OCI-LY7 (cell line): ENCODE results near the gene VTI1A. TPM values are rescaled to one million over a fixed set of nuclear protein-coding genes. Genes with fewer than 3 reads are reported as not detected.

Experiments used
- BruUV-seq: library from RNA; stranded (reverse); fragments of 400-500 nt; replicated peaks from 2 replicates; lab custom pipeline; 2021; lab: Mats Ljungman, UMichigan
- CTCF ChIA-PET: fragments of 300-600 bp; sonication (Branson Sonifier 250); formaldehyde crosslinking; loops from one replicate; lab custom pipeline; 2022; ENCODE audit warnings: antibody characterized with exemption; ENCODE audit not compliant: unreplicated experiment; lab: Charles Lee
- POLR2A ChIA-PET: fragments of 300-600 bp; sonication (Branson Sonifier 250); formaldehyde crosslinking; loops from one replicate; lab custom pipeline; 2022; ENCODE audit warnings: antibody characterized with exemption; lab: Charles Lee
- DNase-seq: peaks from one replicate; pipeline ENCODE4 v3.0.0-alpha.2; 2015; ENCODE audit warnings: low spot score
- H2AFZ ChIP-seq: fragments of 200-600 bp; sonication (generic), shearing (Covaris generic); 2 replicates; pipeline ENCODE4 v1.6.1; 2014; ENCODE audit warnings: mild to moderate bottlenecking, antibody characterized with exemption, low read length, moderate library complexity
- H3K27ac ChIP-seq: fragments of 200-600 bp; sonication (generic); 2 replicates; pipeline ENCODE4 v1.5.1; 2014; ENCODE audit warnings: mixed run types, low read depth, mild to moderate bottlenecking, moderate library complexity, low read length, inconsistent platforms; ENCODE audit not compliant: poor library complexity, severe bottlenecking
- H3K36me3 ChIP-seq: fragments of 200-600 bp; sonication (generic); 2 replicates; pipeline ENCODE4 v1.6.1; 2014; ENCODE audit warnings: mild to moderate bottlenecking, antibody characterized with exemption, low read length, moderate library complexity, mixed read lengths; ENCODE audit not compliant: insufficient read depth
- H3K4me1 ChIP-seq: fragments of 200-600 bp; sonication (generic); 2 replicates; pipeline ENCODE4 v1.5.1; 2014; ENCODE audit warnings: mild to moderate bottlenecking, low read length; ENCODE audit not compliant: insufficient read depth, poor library complexity, severe bottlenecking
- H3K4me2 ChIP-seq: fragments of 200-600 bp; sonication (generic); 2 replicates; pipeline ENCODE4 v1.6.1; 2014; ENCODE audit warnings: mild to moderate bottlenecking, low read length
- H3K4me3 ChIP-seq: fragments of 200-600 bp; sonication (generic); 2 replicates; pipeline ENCODE4 v1.5.1; 2014; ENCODE audit warnings: mild to moderate bottlenecking, low read depth, low read length; ENCODE audit not compliant: poor library complexity, severe bottlenecking
- H3K79me2 ChIP-seq: fragments of 200-600 bp; sonication (generic); 2 replicates; pipeline ENCODE4 v1.6.1; 2016; ENCODE audit warnings: low read depth, mild to moderate bottlenecking, low read length, moderate library complexity, mixed read lengths; ENCODE audit not compliant: insufficient read depth
- H3K9me2 ChIP-seq: fragments of 200-600 bp; sonication (generic); 2 replicates; pipeline ENCODE4 v1.6.1; 2016; ENCODE audit warnings: mild to moderate bottlenecking, low read length, mixed read lengths; ENCODE audit not compliant: insufficient read depth
- H3K9me3 ChIP-seq: fragments of 200-600 bp; sonication (generic); 2 replicates; pipeline ENCODE4 v1.6.1; 2014; ENCODE audit warnings: mild to moderate bottlenecking, mixed run types, low read length, mixed read lengths
- H4K20me1 ChIP-seq: fragments of 200-600 bp; sonication (generic); 2 replicates; pipeline ENCODE4 v1.6.1; 2014; ENCODE audit warnings: mild to moderate bottlenecking, antibody characterized with exemption, low read length, moderate library complexity, mixed read lengths; ENCODE audit not compliant: insufficient read depth
- EZH2phosphoT487 ChIP-seq: fragments of 200-600 bp; sonication (generic); IDR thresholded peaks from 2 replicates; pipeline ENCODE4 v1.6.1; 2018; ENCODE audit warnings: low read depth, borderline replicate concordance, mild to moderate bottlenecking, mixed run types, antibody characterized with exemption, low read length, moderate library complexity, mixed read lengths
- intact Hi-C: fragments of 100-400 bp; cut with micrococcal nuclease; formaldehyde crosslinking; loops from one replicate; pipeline ENCODE4 v1.10.0; 2022; ENCODE audit not compliant: unreplicated experiment
- total RNA-seq, 2 experiments: library from RNA; depleted of rRNA in 1 of 2; stranded (reverse); fragments of >200 nt in 1 of 2; shearing (Covaris generic) in 1 of 2; gene quantifications; 2 replicates each; pipeline ENCODE4 v1.2.3, GENCODE V29; 2014 to 2022
- TF ChIP-seq, protein P1 (sequence below): fragments of 200-600 bp; sonication (generic); conservative IDR thresholded peaks from 2 replicates; pipeline ENCODE4 v1.5.1; 2014; ENCODE audit warnings: mild to moderate bottlenecking, antibody characterized with exemption, low read length, moderate library complexity, mixed read lengths

Gene VTI1A
- total RNA-seq, 2 experiments from 2014 or later, result 39.4 to 45.2 TPM

DNA sequence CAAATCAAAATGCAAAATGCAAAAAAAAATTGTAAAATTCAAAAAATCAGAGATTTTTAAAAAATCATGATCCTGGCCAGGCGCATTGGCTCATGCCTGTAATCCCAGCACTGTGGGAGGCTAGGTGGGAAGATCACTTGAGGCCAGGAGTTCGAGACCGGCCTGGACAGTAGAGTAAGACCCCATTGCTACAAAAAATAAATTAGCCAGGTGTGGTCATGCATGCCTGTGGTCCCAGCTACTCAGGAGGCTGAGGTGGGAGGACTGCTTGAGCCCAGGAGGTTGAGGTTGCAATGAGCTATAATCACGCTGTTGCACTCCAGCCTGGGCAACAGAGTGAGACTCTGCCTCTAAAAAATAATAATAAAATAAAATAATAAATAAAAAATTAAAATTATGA is 347.2 kb downstream of the VTI1A start:
- no peaks in the 10 kb centered on the region for H3K79me2 ChIP-seq
- ChIA-PET POLR2A (no interaction called here), CTCF (no interaction called here)
- H3K4me2 ChIP-seq, result no peak overlapping the region
- no peaks in the 10 kb centered on the region for H4K20me1 ChIP-seq
- intact Hi-C loops, result no loop called here
- no peaks in the 10 kb centered on the region for H3K4me1 ChIP-seq
- H3K4me3 ChIP-seq, result no peak overlapping the region
- H3K9me2 ChIP-seq, result no peaks in the 10 kb centered on the region
- H3K27ac ChIP-seq, result no peak overlapping the region
- no peak for DNase-seq
- H3K36me3 ChIP-seq, result no peaks in the 10 kb centered on the region
- H2AFZ ChIP-seq, result no peak overlapping the region
- no peak for TF ChIP-seq EZH2phosphoT487
- TF ChIP-seq, protein P1, sequence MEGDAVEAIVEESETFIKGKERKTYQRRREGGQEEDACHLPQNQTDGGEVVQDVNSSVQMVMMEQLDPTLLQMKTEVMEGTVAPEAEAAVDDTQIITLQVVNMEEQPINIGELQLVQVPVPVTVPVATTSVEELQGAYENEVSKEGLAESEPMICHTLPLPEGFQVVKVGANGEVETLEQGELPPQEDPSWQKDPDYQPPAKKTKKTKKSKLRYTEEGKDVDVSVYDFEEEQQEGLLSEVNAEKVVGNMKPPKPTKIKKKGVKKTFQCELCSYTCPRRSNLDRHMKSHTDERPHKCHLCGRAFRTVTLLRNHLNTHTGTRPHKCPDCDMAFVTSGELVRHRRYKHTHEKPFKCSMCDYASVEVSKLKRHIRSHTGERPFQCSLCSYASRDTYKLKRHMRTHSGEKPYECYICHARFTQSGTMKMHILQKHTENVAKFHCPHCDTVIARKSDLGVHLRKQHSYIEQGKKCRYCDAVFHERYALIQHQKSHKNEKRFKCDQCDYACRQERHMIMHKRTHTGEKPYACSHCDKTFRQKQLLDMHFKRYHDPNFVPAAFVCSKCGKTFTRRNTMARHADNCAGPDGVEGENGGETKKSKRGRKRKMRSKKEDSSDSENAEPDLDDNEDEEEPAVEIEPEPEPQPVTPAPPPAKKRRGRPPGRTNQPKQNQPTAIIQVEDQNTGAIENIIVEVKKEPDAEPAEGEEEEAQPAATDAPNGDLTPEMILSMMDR, result no peak
- no peaks in the 10 kb centered on the region for H3K9me3 ChIP-seq
- no TSS peak for BruUV-seq

DNA sequence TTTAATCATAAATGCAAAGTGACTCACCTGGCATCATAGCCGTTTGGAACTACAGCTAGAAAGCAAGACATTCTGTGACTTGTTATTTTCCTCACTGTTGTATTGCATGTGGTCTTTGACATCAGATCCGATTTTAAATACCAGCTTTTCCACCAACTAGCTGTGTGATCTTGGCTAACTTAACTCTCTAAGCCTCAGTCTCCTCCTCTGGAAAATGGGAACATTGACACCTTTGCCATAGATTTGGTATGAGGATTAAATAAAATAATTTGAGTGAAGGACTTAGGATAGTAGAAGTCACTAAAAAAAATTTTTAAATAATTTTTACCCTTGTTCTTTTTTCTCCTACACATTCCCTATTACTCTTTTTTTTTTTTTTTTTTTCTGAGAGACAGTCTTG is 348.1 kb downstream of the VTI1A start:
- no peak for TF ChIP-seq EZH2phosphoT487
- TF ChIP-seq, protein P1, result no peak
- Histone ChIP-seq H3K27ac (no peak overlapping the region), H3K4me1 (no peaks in the 10 kb centered on the region), H3K4me3 (no peak overlapping the region), H3K9me2 (no peaks in the 10 kb centered on the region), H2AFZ (no peak overlapping the region), H3K4me2 (no peak overlapping the region), H4K20me1 (no peaks in the 10 kb centered on the region), H3K79me2 (no peaks in the 10 kb centered on the region), H3K36me3 (no peaks in the 10 kb centered on the region), H3K9me3 (no peaks in the 10 kb centered on the region)
- intact Hi-C loops, result no loop called here
- ChIA-PET CTCF (interaction anchor here (0.6 kb wide), 1 partner anchor 343 kb away, joined by 5 read pairs; no protein-coding TSS in a partner anchor), POLR2A (interaction anchor here (0.7 to 0.9 kb wide), 3 partner anchors 15 to 173 kb away, joined by 3 to 5 read pairs (median 3); no protein-coding TSS in a partner anchor)
- no TSS peak for BruUV-seq
- DNase-seq, result no peak

DNA sequence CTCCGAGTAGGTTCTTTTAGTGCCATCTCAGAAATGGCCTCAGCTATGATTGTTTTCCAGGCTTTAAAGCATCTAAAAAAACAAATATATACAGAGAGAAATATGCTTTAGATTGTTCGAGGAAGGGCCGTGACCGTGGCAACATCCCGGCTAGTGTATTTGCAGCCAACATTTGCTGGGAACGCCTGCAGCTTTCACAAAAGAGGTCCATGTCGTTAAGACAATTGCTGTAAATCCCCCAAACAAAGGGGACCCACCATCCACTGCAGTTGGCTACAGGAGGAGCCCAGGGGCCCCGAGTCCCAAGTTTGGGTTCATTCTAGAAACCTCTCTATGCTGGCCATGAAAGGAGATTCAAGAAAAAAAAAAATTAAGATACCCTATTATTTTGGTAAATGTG is 350.2 kb downstream of the VTI1A start:
- intact Hi-C loops, result no loop called here
- no peaks in the 10 kb centered on the region for H3K79me2 ChIP-seq
- no peaks in the 10 kb centered on the region for H3K4me1 ChIP-seq
- H4K20me1 ChIP-seq, result no peaks in the 10 kb centered on the region
- POLR2A ChIA-PET, result no interaction called here
- H3K9me3 ChIP-seq, result no peaks in the 10 kb centered on the region
- no peak overlapping the region for H3K4me3 ChIP-seq
- CTCF ChIA-PET, result no interaction called here
- no peak overlapping the region for H3K4me2 ChIP-seq
- no peak overlapping the region for H2AFZ ChIP-seq
- H3K27ac ChIP-seq, result no peak overlapping the region
- no peaks in the 10 kb centered on the region for H3K9me2 ChIP-seq
- TF ChIP-seq, protein P1, result no peak
- TF ChIP-seq EZH2phosphoT487, result no peak
- no TSS peak for BruUV-seq
- DNase-seq, result no peak
- H3K36me3 ChIP-seq, result no peaks in the 10 kb centered on the region
